Body of pancreas (tissue), 4 donors: Measurements from ENCODE around the gene JAGN1.

Experiments used
- POLR2A ChIP-seq, 3 donors: fragments of 450-650 bp; IDR thresholded peaks; one replicate each; pipeline ENCODE4 v1.6.1; 2016; ENCODE audit warnings: antibody characterized with exemption in 3 of 3, mild to moderate bottlenecking in 2 of 3
- TF ChIP-seq, protein P1 (sequence below), 7 experiments: fragments of 450-650 bp in 4 of 7; fragments of 200-600 bp in 3 of 7; sonication (generic) in 3 of 7; IDR thresholded peaks; one replicate each; pipeline ENCODE4 v1.5.1; 2016 to 2019; ENCODE audit warnings: antibody characterized with exemption in 7 of 7

DNA sequence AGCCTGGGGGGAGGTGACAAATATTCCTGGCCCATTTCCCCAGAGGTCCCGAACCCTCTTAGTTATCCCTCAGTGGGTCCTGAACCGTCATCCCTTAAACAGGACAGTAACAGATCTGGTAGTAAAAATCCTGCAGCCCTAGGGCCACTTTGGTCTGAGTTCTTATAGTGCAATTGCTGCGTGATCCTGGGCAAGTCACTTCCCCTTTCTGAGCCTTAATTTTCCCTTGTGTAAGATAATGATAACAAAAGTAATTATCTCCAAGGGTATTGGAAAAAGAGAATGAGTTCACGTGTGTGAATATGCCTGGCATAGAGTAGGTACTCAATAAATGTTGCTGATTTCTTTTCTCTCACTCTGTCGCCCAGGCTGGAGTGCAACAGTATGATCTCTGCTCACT, 2.9 kb upstream of the JAGN1 start:
- TF ChIP-seq, protein P1, sequence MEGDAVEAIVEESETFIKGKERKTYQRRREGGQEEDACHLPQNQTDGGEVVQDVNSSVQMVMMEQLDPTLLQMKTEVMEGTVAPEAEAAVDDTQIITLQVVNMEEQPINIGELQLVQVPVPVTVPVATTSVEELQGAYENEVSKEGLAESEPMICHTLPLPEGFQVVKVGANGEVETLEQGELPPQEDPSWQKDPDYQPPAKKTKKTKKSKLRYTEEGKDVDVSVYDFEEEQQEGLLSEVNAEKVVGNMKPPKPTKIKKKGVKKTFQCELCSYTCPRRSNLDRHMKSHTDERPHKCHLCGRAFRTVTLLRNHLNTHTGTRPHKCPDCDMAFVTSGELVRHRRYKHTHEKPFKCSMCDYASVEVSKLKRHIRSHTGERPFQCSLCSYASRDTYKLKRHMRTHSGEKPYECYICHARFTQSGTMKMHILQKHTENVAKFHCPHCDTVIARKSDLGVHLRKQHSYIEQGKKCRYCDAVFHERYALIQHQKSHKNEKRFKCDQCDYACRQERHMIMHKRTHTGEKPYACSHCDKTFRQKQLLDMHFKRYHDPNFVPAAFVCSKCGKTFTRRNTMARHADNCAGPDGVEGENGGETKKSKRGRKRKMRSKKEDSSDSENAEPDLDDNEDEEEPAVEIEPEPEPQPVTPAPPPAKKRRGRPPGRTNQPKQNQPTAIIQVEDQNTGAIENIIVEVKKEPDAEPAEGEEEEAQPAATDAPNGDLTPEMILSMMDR (IDR thresholded peaks at IDR 0.05), result no peak
- no peak for TF ChIP-seq POLR2A (IDR thresholded peaks at IDR 0.05)
